H1 (cell line): ENCODE data around the gene MPHOSPH10. TPM values are rescaled to one million over a fixed set of nuclear protein-coding genes. Genes with fewer than 3 reads are reported as not detected.

ENCODE experiments used
- CTCF ChIA-PET: fragments of 300-600 bp; sonication (Branson Sonifier 250); formaldehyde crosslinking; loops from one replicate; lab custom pipeline; 2021; ENCODE audit not compliant: partially characterized antibody; lab: Charles Lee
- POLR2A ChIA-PET: fragments of 300-600 bp; sonication (Branson Sonifier 250); formaldehyde crosslinking; loops from one replicate; lab custom pipeline; 2021; ENCODE audit warnings: inconsistent platforms; ENCODE audit not compliant: partially characterized antibody; lab: Charles Lee
- DNase-seq, 2 experiments: peaks; one replicate each; pipeline versions ENCODE4 v3.0.0 to v3.0.0-alpha.2; 2010 to 2022; ENCODE audit warnings: low spot score in 2 of 2, low read depth in 1 of 2, mixed read lengths in 1 of 2
- FAIRE-seq: peaks from 2 replicates; lab custom pipeline; 2011; peaks lifted over from hg19 to GRCh38; lab: Jason Lieb, UNC
- H2AFZ ChIP-seq: 2 replicates; pipeline ENCODE4 v1.8.1; 2012; ENCODE audit warnings: low read length, inconsistent platforms
- H2AK5ac ChIP-seq: 2 replicates; pipeline ENCODE4 v1.6.1; 2013; ENCODE audit warnings: low read depth, low read length
- H2BK120ac ChIP-seq: replicated peaks from 2 replicates; pipeline ENCODE3; 2013; ENCODE audit warnings: low read depth, low read length, inconsistent platforms
- H2BK12ac ChIP-seq: 2 replicates; pipeline ENCODE4 v1.6.1; 2013; ENCODE audit warnings: low read depth, low read length
- H2BK15ac ChIP-seq: 2 replicates; pipeline ENCODE4 v1.6.1; 2013; ENCODE audit warnings: low read length
- H2BK20ac ChIP-seq: 2 replicates; pipeline ENCODE4 v1.6.1; 2013; ENCODE audit warnings: low read length
- H2BK5ac ChIP-seq: 2 replicates; pipeline ENCODE4 v1.6.1; 2013; ENCODE audit warnings: low read depth, low read length
- H3K14ac ChIP-seq: 2 replicates; pipeline ENCODE4 v1.6.1; 2013; ENCODE audit warnings: inconsistent platforms; ENCODE audit not compliant: insufficient read length
- H3K18ac ChIP-seq: 2 replicates; pipeline ENCODE4 v1.6.1; 2013; ENCODE audit warnings: low read length; ENCODE audit errors: extremely low read depth
- H3K23ac ChIP-seq: 2 replicates; pipeline ENCODE4 v1.6.1; 2013; ENCODE audit warnings: inconsistent platforms; ENCODE audit not compliant: insufficient read length
- H3K23me2 ChIP-seq: 2 replicates; pipeline ENCODE4 v1.6.1; 2013; ENCODE audit warnings: low read depth, low read length
- H3K27ac ChIP-seq: 2 replicates; pipeline ENCODE4 v1.6.1; 2011; ENCODE audit warnings: low read depth, low read length, inconsistent platforms
- H3K27me3 ChIP-seq, 4 experiments: replicated peaks in 1 of 4; 1 replicate in 1 of 4; 2 replicates in 3 of 4; pipeline versions ENCODE4 v1.6.1 to v1.8.1; 2011 to 2013; ENCODE audit warnings: low read length in 3 of 4, mild to moderate bottlenecking in 3 of 4, inconsistent platforms in 2 of 4, mixed read lengths in 2 of 4, moderate library complexity in 1 of 4; ENCODE audit not compliant: control insufficient read depth in 3 of 4, insufficient read depth in 3 of 4; ENCODE audit errors: extremely low read depth in 1 of 4
- H3K36me3 ChIP-seq, 4 experiments: 2 replicates each; pipeline versions ENCODE4 v1.6.1 to v1.8.1; 2011 to 2013; ENCODE audit warnings: mild to moderate bottlenecking in 4 of 4, low read length in 3 of 4, moderate library complexity in 2 of 4, control low read depth in 1 of 4, inconsistent platforms in 1 of 4; ENCODE audit not compliant: insufficient read depth in 4 of 4, control insufficient read depth in 2 of 4
- H3K4ac ChIP-seq: replicated peaks from 2 replicates; pipeline ENCODE3; 2013; ENCODE audit warnings: low read length, low read depth, mixed read lengths, inconsistent platforms; ENCODE audit not compliant: insufficient read length
- H3K4me1 ChIP-seq, 4 experiments: replicated peaks in 1 of 4; 1 replicate in 1 of 4; 2 replicates in 3 of 4; pipeline versions ENCODE4 v1.6.1 to v1.8.1; 2011 to 2013; ENCODE audit warnings: low read length in 3 of 4, inconsistent platforms in 2 of 4, mixed read lengths in 1 of 4; ENCODE audit not compliant: insufficient read depth in 4 of 4, control insufficient read depth in 3 of 4
- H3K4me2 ChIP-seq, 2 experiments: 2 replicates each; pipeline versions ENCODE4 v1.6.1 to v1.8.1; 2011 to 2013; ENCODE audit warnings: low read depth in 2 of 2, low read length in 2 of 2, control low read depth in 1 of 2, inconsistent platforms in 1 of 2, mild to moderate bottlenecking in 1 of 2; ENCODE audit not compliant: insufficient read depth in 1 of 2
- H3K4me3 ChIP-seq, 4 experiments: fragments of 200-600, 300-600 bp in 1 of 4; sonication (generic), shearing (Covaris generic), sonication (Bioruptor Twin) in 1 of 4; 2 replicates each; pipeline versions ENCODE4 v1.5.1 to v1.8.1; 2011 to 2016; ENCODE audit warnings: low read length in 4 of 4, low read depth in 3 of 4, control low read depth in 2 of 4, inconsistent platforms in 2 of 4, mild to moderate bottlenecking in 2 of 4, mixed read lengths in 1 of 4, moderate library complexity in 1 of 4; ENCODE audit not compliant: insufficient read depth in 2 of 4; ENCODE audit errors: extremely low read depth in 1 of 4
- H3K56ac ChIP-seq: replicated peaks from 2 replicates; pipeline ENCODE3; 2013; ENCODE audit warnings: low read depth, mild to moderate bottlenecking, mixed read lengths, low read length, inconsistent platforms; ENCODE audit not compliant: insufficient read length
- H3K79me1 ChIP-seq: 2 replicates; pipeline ENCODE4 v1.6.1; 2013; ENCODE audit warnings: low read depth, low read length, control low read depth
- H3K79me2 ChIP-seq, 2 experiments: 2 replicates each; pipeline versions ENCODE4 v1.6.1 to v1.8.1; 2012 to 2013; ENCODE audit warnings: low read length in 2 of 2, mild to moderate bottlenecking in 2 of 2, inconsistent platforms in 1 of 2; ENCODE audit not compliant: insufficient read depth in 2 of 2, control insufficient read depth in 1 of 2
- H3K9ac ChIP-seq, 4 experiments: replicated peaks in 1 of 4; 1 replicate in 1 of 4; 2 replicates in 3 of 4; pipeline versions ENCODE4 v1.6.1 to v1.8.1; 2011 to 2013; ENCODE audit warnings: low read depth in 3 of 4, low read length in 3 of 4, control low read depth in 2 of 4, mild to moderate bottlenecking in 2 of 4, moderate library complexity in 2 of 4, inconsistent platforms in 1 of 4; ENCODE audit errors: extremely low read depth in 1 of 4
- H3K9me3 ChIP-seq, 2 experiments: 2 replicates each; pipeline versions ENCODE4 v1.6.1 to v1.8.1; 2012 to 2013; ENCODE audit warnings: mild to moderate bottlenecking in 2 of 2, moderate library complexity in 2 of 2, control low read depth in 1 of 2, inconsistent platforms in 1 of 2, low read depth in 1 of 2, low read length in 1 of 2, mixed read lengths in 1 of 2; ENCODE audit not compliant: insufficient read depth in 2 of 2
- H4K20me1 ChIP-seq, 2 experiments: replicated peaks in 1 of 2; 2 replicates each; pipeline versions ENCODE3 to v1.8.1; 2011 to 2013; ENCODE audit warnings: inconsistent platforms in 2 of 2, low read length in 2 of 2, mild to moderate bottlenecking in 1 of 2; ENCODE audit not compliant: insufficient read depth in 2 of 2, control insufficient read depth in 1 of 2
- H4K5ac ChIP-seq: 2 replicates; pipeline ENCODE4 v1.6.1; 2013; ENCODE audit warnings: low read length, low read depth, mixed read lengths, inconsistent platforms; ENCODE audit not compliant: insufficient read length
- H4K8ac ChIP-seq: 2 replicates; pipeline ENCODE4 v1.8.0; 2013; ENCODE audit warnings: mild to moderate bottlenecking, moderate library complexity, low read length, inconsistent platforms; ENCODE audit not compliant: insufficient read depth; ENCODE audit errors: extremely low read depth
- H4K91ac ChIP-seq: replicated peaks from 2 replicates; pipeline ENCODE3; 2013; ENCODE audit warnings: low read length, mixed read lengths, inconsistent platforms; ENCODE audit not compliant: insufficient read length
- BRCA1 ChIP-seq: IDR thresholded peaks from 2 replicates; pipeline ENCODE4 v1.6.1; 2012; ENCODE audit warnings: low read depth, low read length, improper control_type of control experiment
- CHD2 ChIP-seq: IDR thresholded peaks from 2 replicates; pipeline ENCODE4 v1.6.1; 2012; ENCODE audit warnings: low read length, improper control_type of control experiment
- EP300 ChIP-seq, 2 experiments: IDR thresholded peaks; 1 replicate in 1 of 2; 2 replicates in 1 of 2; pipeline ENCODE4 v1.6.1; 2011 to 2012; ENCODE audit warnings: low read depth in 2 of 2, low read length in 2 of 2, mild to moderate bottlenecking in 2 of 2, borderline replicate concordance in 1 of 2, inconsistent platforms in 1 of 2, moderate library complexity in 1 of 2
- EZH2 ChIP-seq: fragments of 200-600 bp; sonication (generic); IDR thresholded peaks from 2 replicates; pipeline ENCODE4 v1.7.1; 2012; ENCODE audit warnings: low read depth, mild to moderate bottlenecking, moderate library complexity, low read length, inconsistent platforms; ENCODE audit not compliant: severe bottlenecking
- KDM4A ChIP-seq: IDR thresholded peaks from one replicate; pipeline ENCODE4 v1.7.1; 2012; ENCODE audit warnings: low read depth, mild to moderate bottlenecking, moderate library complexity, low read length, inconsistent platforms; ENCODE audit not compliant: severe bottlenecking
- NANOG ChIP-seq: IDR thresholded peaks from 2 replicates; pipeline ENCODE4 v1.6.1; 2011; ENCODE audit warnings: low read length, low read depth, mild to moderate bottlenecking, inconsistent platforms; ENCODE audit not compliant: insufficient read depth, poor library complexity, severe bottlenecking
- NRF1 ChIP-seq: IDR thresholded peaks from 2 replicates; pipeline ENCODE4 v1.6.1; 2011; ENCODE audit warnings: mild to moderate bottlenecking, low read depth, low read length, improper control_type of control experiment
- POLR2AphosphoS5 ChIP-seq: IDR thresholded peaks from 2 replicates; pipeline ENCODE4 v1.6.1; 2011; ENCODE audit warnings: low read depth, low read length
- SP1 ChIP-seq: IDR thresholded peaks from 2 replicates; pipeline ENCODE4 v1.6.1; 2011; ENCODE audit warnings: low read depth, low read length
- whole genome bisulfite sequencing, 2 experiments: shearing (Covaris generic) in 1 of 2; methylation state at CpG; one replicate each; pipeline versions ENCODE4 v1.1.6 to v1.1.7; 2013 to 2015; ENCODE audit warnings: low lambda C conversion rate in 2 of 2, mixed read lengths in 2 of 2, inconsistent platforms in 1 of 2, low coverage in 1 of 2, missing lambda C conversion rate in 1 of 2; ENCODE audit not compliant: insufficient replicate concordance in 2 of 2, insufficient coverage in 1 of 2, insufficient read length in 1 of 2; ENCODE audit errors: extremely low coverage in 1 of 2, missing lambda C conversion rate in 1 of 2; 5-methylcytosine and 5-hydroxymethylcytosine counted together
- polyA plus RNA-seq, 7 experiments: library from polyadenylated mRNA; depleted of rRNA in 3 of 7; stranded (reverse) in 5 of 7; unstranded in 2 of 7; fragments of >200 nt in 5 of 7; fragments of 200-250 nt in 2 of 7; gene quantifications; 1 replicate in 5 of 7; 2 replicates in 1 of 7; 4 replicates in 1 of 7; pipeline versions ENCODE4 v1.2.1 to v1.2.3, GENCODE V29; 2011 to 2013; ENCODE audit warnings: missing spikeins in 2 of 7, mixed read lengths in 2 of 7
- total RNA-seq: library from RNA; stranded (reverse); fragmentation: NEBNext Ultra II Directional; extraction: Animal tissue kit (Norgen Biotek cat#: 25700); gene quantifications from 2 replicates; pipeline ENCODE4 v1.2.1, GENCODE V29; 2021
- TF ChIP-seq, protein P1 (sequence below): IDR thresholded peaks from 2 replicates; pipeline ENCODE4 v1.6.1; 2012; ENCODE audit warnings: inconsistent platforms

MPHOSPH10 gene
- total and polyA plus RNA-seq, 2 of the 8 experiments (the other 6 are each of a cell fraction or from before 2014, with no cell fraction given) = 4.5 to 39.1 TPM

GRCh38 chr2:71181316-71181715 is 50.9 kb downstream of the MPHOSPH10 start:
- WGBS, 2 experiments = 86% methylated on average over 2 of the region's 2 CpGs; no CpG with 5 or more reads in 1 of the 2 experiments
- Histone ChIP-seq H2AFZ (no peak overlapping the region), H3K27me3 (no peaks in the 10 kb centered on the region), H3K14ac (no peak overlapping the region), H3K18ac (no peak overlapping the region), H3K4me3 (no peak overlapping the region), H3K56ac (no peak overlapping the region), H3K9ac (no peak overlapping the region), H3K23ac (no peak overlapping the region), H2BK120ac (no peak overlapping the region), H3K36me3 (no peaks in the 10 kb centered on the region), H3K4ac (no peak overlapping the region), H4K8ac (no peak overlapping the region), H3K4me2 (no peak overlapping the region), H3K23me2 (no peaks in the 10 kb centered on the region), H4K5ac (no peak overlapping the region), H3K79me1 (no peaks in the 10 kb centered on the region), H3K9me3 (no peaks in the 10 kb centered on the region), H2BK12ac (no peak overlapping the region), H3K79me2 (no peaks in the 10 kb centered on the region), H4K91ac (no peak overlapping the region), H3K4me1 (peaks cover 0 to 4% (median 3%) of the 10 kb centered on the region in 4 experiments; a peak in 4 of 7 replicates), H2BK20ac (no peak overlapping the region), H2BK15ac (no peak overlapping the region), H2BK5ac (no peak overlapping the region), H4K20me1 (peaks cover 0 to 2% of the 10 kb centered on the region in 2 experiments), H2AK5ac (no peak overlapping the region), H3K27ac (no peak overlapping the region)
- TF ChIP-seq EZH2 (no peak), SP1 (no peak), POLR2AphosphoS5 (no peak), EP300 (IDR thresholded peaks at IDR 0.05; ENCODE audit: borderline replicate concordance in 1 of 2, low read depth in 2 of 2, low read length in 2 of 2) (no peak), BRCA1 (no peak), KDM4A (no peak), CHD2 (no peak), NANOG (no peak), NRF1 (no peak)
- TF ChIP-seq, protein P1, sequence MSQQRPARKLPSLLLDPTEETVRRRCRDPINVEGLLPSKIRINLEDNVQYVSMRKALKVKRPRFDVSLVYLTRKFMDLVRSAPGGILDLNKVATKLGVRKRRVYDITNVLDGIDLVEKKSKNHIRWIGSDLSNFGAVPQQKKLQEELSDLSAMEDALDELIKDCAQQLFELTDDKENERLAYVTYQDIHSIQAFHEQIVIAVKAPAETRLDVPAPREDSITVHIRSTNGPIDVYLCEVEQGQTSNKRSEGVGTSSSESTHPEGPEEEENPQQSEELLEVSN = no peak
- no peak for DNase-seq
- CTCF ChIA-PET = interaction anchor here (0.8 to 1.4 kb wide), 3 partner anchors 24 to 266 kb away, joined by 3 to 4 read pairs (median 3); no protein-coding TSS in a partner anchor
- FAIRE-seq = no peak
- POLR2A ChIA-PET = no interaction called here
